GM10266 (cell line): ENCODE results near the gene KRTAP9-7.
"Not testable (repeated sequence)": the region's sequence is repeated elsewhere in the genome, so short reads cannot be mapped to it uniquely, and the experiment has no call there.

ENCODE experiments used
- DNase-seq: peaks from one replicate; pipeline ENCODE4 v3.0.0; 2012; ENCODE audit errors: extremely low spot score
- CTCF ChIP-seq: IDR thresholded peaks from 2 replicates; pipeline ENCODE4 v1.5.1; 2012; ENCODE audit warnings: mild to moderate bottlenecking, low read depth; ENCODE audit not compliant: control insufficient read depth, insufficient read depth; ENCODE audit errors: missing control alignments

KRTAP9-7 gene

GRCh38 chr17:41275648-41276190 lies at the start of gene KRTAP9-7:
Gene KRTAP9-7 (plus strand): TSS chr17:41275698. CDS start chr17:41275698, 0 bp downstream.
- DNase-seq = not testable (repeated sequence)

GRCh38 chr17:41226051-41226450 lies 49.4 kb upstream of the KRTAP9-7 start:
- no peak for DNase-seq
- TF ChIP-seq CTCF = no peak

GRCh38 chr17:41226598-41227095 lies 48.9 kb upstream of the KRTAP9-7 start, which contains the start of gene KRTAP9-2:
Gene KRTAP9-2 (plus strand): TSS chr17:41226648. CDS start chr17:41226655, 7 bp downstream.
- DNase-seq = not testable (repeated sequence)

- no peak for DNase-seq
- TF ChIP-seq CTCF = no peak
Observed at GRCh38 chr17:41230094-41230493, 45.4 kb upstream of the KRTAP9-7 start.

GRCh38 chr17:41231731-41232130 lies 43.8 kb upstream of the KRTAP9-7 start:
- no peak for TF ChIP-seq CTCF
- DNase-seq = no peak

GRCh38 chr17:41232399-41233105 lies 42.9 kb upstream of the KRTAP9-7 start, which contains the start of gene KRTAP9-3:
Gene KRTAP9-3 (plus strand): TSS chr17:41232449. CDS start chr17:41232502, 53 bp downstream.
- DNase-seq = not testable (repeated sequence)

GRCh38 chr17:41237116-41237515 lies 38.4 kb upstream of the KRTAP9-7 start:
- DNase-seq = not testable (repeated sequence)

- not testable (repeated sequence) for DNase-seq
Observed at GRCh38 chr17:41237949-41238437, 37.5 kb upstream of the KRTAP9-7 start, which contains the start of gene KRTAP9-8. Gene KRTAP9-8 (plus strand): TSS chr17:41237999. CDS start chr17:41238052, 53 bp downstream.

- not testable (repeated sequence) for DNase-seq
Observed at GRCh38 chr17:41246995-41247787, 28.3 kb upstream of the KRTAP9-7 start.

GRCh38 chr17:41249637-41250240 lies 25.8 kb upstream of the KRTAP9-7 start, which contains the start of gene KRTAP9-4:
Gene KRTAP9-4 (plus strand): TSS chr17:41249687. CDS start chr17:41249721, 34 bp downstream.
- DNase-seq = not testable (repeated sequence)

GRCh38 chr17:41251261-41251660 lies 24.2 kb upstream of the KRTAP9-7 start:
- no peak for DNase-seq
- no peak for TF ChIP-seq CTCF
